H9 (cell line): ENCODE results near the gene RC3H2. TPM values are rescaled to one million over a fixed set of nuclear protein-coding genes. Genes with fewer than 3 reads are reported as not detected.

Source experiments
- DNase-seq: peaks from one replicate; pipeline ENCODE4 v3.0.0-alpha.2; 2017
- H2AFZ ChIP-seq: one replicate; pipeline ENCODE4 v1.6.1; 2013; ENCODE audit warnings: mild to moderate bottlenecking, low read length, control low read depth, moderate library complexity
- H2AK5ac ChIP-seq: 2 replicates; pipeline ENCODE4 v1.6.1; 2013; ENCODE audit warnings: low read length, control low read depth, mixed read lengths; ENCODE audit not compliant: insufficient read length
- H2BK120ac ChIP-seq: one replicate; pipeline ENCODE4 v1.6.1; 2013; ENCODE audit warnings: low read depth, mild to moderate bottlenecking, low read length, control low read depth, inconsistent platforms; ENCODE audit not compliant: poor library complexity, severe bottlenecking
- H2BK12ac ChIP-seq: 2 replicates; pipeline ENCODE4 v1.6.1; 2013; ENCODE audit warnings: low read length, control low read depth, mixed read lengths, low read depth; ENCODE audit not compliant: insufficient read length
- H2BK15ac ChIP-seq: 2 replicates; pipeline ENCODE4 v1.6.1; 2013; ENCODE audit warnings: low read depth, low read length, control low read depth
- H2BK20ac ChIP-seq: one replicate; pipeline ENCODE4 v1.6.1; 2013; ENCODE audit warnings: low read depth, mild to moderate bottlenecking, low read length, control low read depth, inconsistent platforms; ENCODE audit not compliant: poor library complexity, severe bottlenecking
- H2BK5ac ChIP-seq: 2 replicates; pipeline ENCODE4 v1.6.1; 2013; ENCODE audit warnings: low read length, control low read depth, mixed read lengths; ENCODE audit not compliant: insufficient read length
- H3K14ac ChIP-seq: 2 replicates; pipeline ENCODE4 v1.6.1; 2013; ENCODE audit warnings: low read length, control low read depth; ENCODE audit not compliant: insufficient read depth
- H3K18ac ChIP-seq: 2 replicates; pipeline ENCODE4 v1.6.1; 2013; ENCODE audit warnings: low read depth, mild to moderate bottlenecking, mixed read lengths, low read length, control low read depth; ENCODE audit not compliant: insufficient read length
- H3K23ac ChIP-seq: 2 replicates; pipeline ENCODE4 v1.6.1; 2013; ENCODE audit warnings: low read length, control low read depth, mixed read lengths, low read depth; ENCODE audit not compliant: insufficient read length
- H3K23me2 ChIP-seq: 2 replicates; pipeline ENCODE4 v1.6.1; 2013; ENCODE audit warnings: low read depth, mild to moderate bottlenecking, mixed read lengths, low read length, control low read depth; ENCODE audit not compliant: insufficient read length, poor library complexity, severe bottlenecking
- H3K27ac ChIP-seq: 2 replicates; pipeline ENCODE4 v1.5.1; 2013; ENCODE audit warnings: low read length, control low read depth, mixed read lengths, low read depth; ENCODE audit not compliant: insufficient read length
- H3K27me3 ChIP-seq: 2 replicates; pipeline ENCODE4 v1.6.1; 2013; ENCODE audit warnings: low read length, control low read depth, inconsistent platforms; ENCODE audit not compliant: insufficient read depth
- H3K4ac ChIP-seq: 2 replicates; pipeline ENCODE4 v1.6.1; 2013; ENCODE audit warnings: low read depth, mild to moderate bottlenecking, control low read depth, inconsistent platforms, low read length, moderate library complexity
- H3K4me1 ChIP-seq: 2 replicates; pipeline ENCODE4 v1.6.1; 2013; ENCODE audit warnings: low read length, control low read depth, inconsistent platforms; ENCODE audit not compliant: insufficient read depth
- H3K4me2 ChIP-seq: 2 replicates; pipeline ENCODE4 v1.6.1; 2013; ENCODE audit warnings: low read length, control low read depth, mixed read lengths; ENCODE audit not compliant: insufficient read length, insufficient read depth
- H3K56ac ChIP-seq: 2 replicates; pipeline ENCODE4 v1.6.1; 2013; ENCODE audit warnings: low read depth, mild to moderate bottlenecking, mixed read lengths, low read length, control low read depth; ENCODE audit not compliant: insufficient read length
- H3K79me1 ChIP-seq: 2 replicates; pipeline ENCODE4 v1.6.1; 2013; ENCODE audit warnings: low read depth, mild to moderate bottlenecking, moderate library complexity, low read length, control low read depth, inconsistent platforms; ENCODE audit not compliant: insufficient read depth, poor library complexity, severe bottlenecking
- H3K79me2 ChIP-seq: 2 replicates; pipeline ENCODE4 v1.6.1; 2013; ENCODE audit warnings: low read length, control low read depth, inconsistent platforms; ENCODE audit not compliant: insufficient read depth
- H3K9ac ChIP-seq: 2 replicates; pipeline ENCODE4 v1.6.1; 2013; ENCODE audit warnings: low read length, control low read depth, mixed read lengths; ENCODE audit not compliant: insufficient read length; ENCODE audit errors: extremely low read depth
- H3K9me3 ChIP-seq: one replicate; pipeline ENCODE4 v1.6.1; 2013; ENCODE audit warnings: low read depth, low read length, inconsistent platforms; ENCODE audit not compliant: control insufficient read depth
- H3T11ph ChIP-seq: one replicate; pipeline ENCODE4 v1.6.1; 2013; ENCODE audit warnings: mild to moderate bottlenecking, low read length, control low read depth, inconsistent platforms
- H4K20me1 ChIP-seq: one replicate; pipeline ENCODE4 v1.6.1; 2013; ENCODE audit not compliant: control insufficient read depth, insufficient read length, insufficient read depth
- H4K5ac ChIP-seq: 2 replicates; pipeline ENCODE4 v1.6.1; 2013; ENCODE audit warnings: low read depth, mild to moderate bottlenecking, mixed read lengths, low read length, control low read depth; ENCODE audit not compliant: insufficient read length
- H4K8ac ChIP-seq: replicated peaks from 2 replicates; pipeline ENCODE4 v1.6.1; 2013; ENCODE audit warnings: low read length, control low read depth, mixed read lengths, low read depth; ENCODE audit not compliant: insufficient read length
- H4K91ac ChIP-seq: 2 replicates; pipeline ENCODE4 v1.6.1; 2013; ENCODE audit warnings: low read depth, mild to moderate bottlenecking, moderate library complexity, mixed read lengths, low read length, control low read depth; ENCODE audit not compliant: insufficient read length
- H3K27ac Mint-ChIP-seq, 3 experiments: 2 replicates in 2 of 3; 3 replicates in 1 of 3; pipeline ENCODE4 v1.8.0; 2020 to 2021; ENCODE audit warnings: mixed read lengths in 3 of 3, mild to moderate bottlenecking in 1 of 3, moderate library complexity in 1 of 3
- H3K27me3 Mint-ChIP-seq: 2 replicates; pipeline ENCODE4 v1.8.0; 2021; ENCODE audit warnings: low read depth, mild to moderate bottlenecking, moderate library complexity, mixed read lengths
- H3K36me3 Mint-ChIP-seq, 3 experiments: 2 replicates in 2 of 3; 3 replicates in 1 of 3; pipeline ENCODE4 v1.8.0; 2020 to 2021; ENCODE audit warnings: low read depth in 3 of 3, mixed read lengths in 3 of 3; ENCODE audit not compliant: insufficient read depth in 1 of 3
- H3K4me1 Mint-ChIP-seq, 2 experiments: 2 replicates each; pipeline ENCODE4 v1.8.0; 2020; ENCODE audit warnings: mixed read lengths in 2 of 2
- H3K4me3 Mint-ChIP-seq, 2 experiments: 2 replicates in 1 of 2; 3 replicates in 1 of 2; pipeline ENCODE4 v1.8.0; 2020 to 2021; ENCODE audit warnings: mild to moderate bottlenecking in 2 of 2, mixed read lengths in 2 of 2, moderate library complexity in 1 of 2
- H3K9me3 Mint-ChIP-seq, 2 experiments: 2 replicates in 1 of 2; 3 replicates in 1 of 2; pipeline ENCODE4 v1.8.0; 2020; ENCODE audit warnings: mild to moderate bottlenecking in 2 of 2, mixed read lengths in 2 of 2, moderate library complexity in 1 of 2
- WGBS: extraction: QIAGEN DNeasy Blood & Tissue Kit; methylation state at CpG from one replicate; pipeline ENCODE4 v1.1.7; 2013; ENCODE audit warnings: missing lambda C conversion rate, low lambda C conversion rate, mixed read lengths; ENCODE audit not compliant: insufficient read length; ENCODE audit errors: extremely low coverage; 5-methylcytosine and 5-hydroxymethylcytosine counted together
- total RNA-seq: library from RNA; stranded (reverse); gene quantifications from 2 replicates; pipeline ENCODE4 v1.2.1, GENCODE V29; 2021
- TF ChIP-seq, protein P1 (sequence below): fragments of 200-600 bp; sonication (generic); conservative IDR thresholded peaks from 3 replicates; pipeline ENCODE4 v1.8.0; 2021; ENCODE audit warnings: antibody characterized with exemption, mild to moderate bottlenecking

Gene RC3H2
- total RNA-seq, 1 experiment from 2014 or later, result 49.0 TPM

DNA sequence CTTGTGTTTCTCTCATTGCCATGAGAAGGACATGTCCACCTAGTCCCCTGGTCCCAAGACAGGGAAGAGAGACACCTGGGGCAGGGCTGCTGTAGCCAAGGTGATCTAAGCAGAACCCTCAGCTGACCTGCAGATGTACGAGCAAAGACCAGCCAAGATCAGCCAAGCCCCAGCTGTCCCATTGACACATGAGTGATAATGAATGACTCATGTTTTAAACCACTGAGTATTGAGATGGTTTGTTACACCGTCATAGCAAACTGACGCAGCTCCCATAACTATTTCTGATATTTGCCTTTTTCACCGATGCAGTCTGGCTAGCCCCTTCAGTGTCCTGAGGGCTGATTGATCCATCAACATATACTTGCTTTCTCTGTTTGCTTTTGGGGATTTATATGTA is 98.5 kb downstream of the RC3H2 start:
- DNase-seq, result no peak

More for the DNA sequence above, 98.5 kb downstream of the RC3H2 start:
- H3K27me3 ChIP-seq, result no peaks in the 10 kb centered on the region
- H3T11ph ChIP-seq, result no peak overlapping the region
- no peak overlapping the region for H3K4ac ChIP-seq
- H2AK5ac ChIP-seq, result no peak overlapping the region
- Mint-ChIP-seq H3K27me3 (no peaks in the 10 kb centered on the region; the same call in 1 of the 2 replicates), H3K27ac (no peak overlapping the region), H3K4me1 (no peaks in the 10 kb centered on the region; a peak in 2 of 4 replicates), H3K9me3 (peaks cover 27 to 46% of the 10 kb centered on the region in 2 experiments), H3K36me3 (peaks cover 3 to 14% (median 12%) of the 10 kb centered on the region in 3 experiments; a peak in 6 of 7 replicates), H3K4me3 (no peak overlapping the region)
- H3K23me2 ChIP-seq, result no peaks in the 10 kb centered on the region
- H2BK20ac ChIP-seq, result no peak overlapping the region
- H4K91ac ChIP-seq, result no peak overlapping the region
- H3K4me2 ChIP-seq, result no peak overlapping the region
- no peak overlapping the region for H2BK120ac ChIP-seq
- TF ChIP-seq, protein P1, sequence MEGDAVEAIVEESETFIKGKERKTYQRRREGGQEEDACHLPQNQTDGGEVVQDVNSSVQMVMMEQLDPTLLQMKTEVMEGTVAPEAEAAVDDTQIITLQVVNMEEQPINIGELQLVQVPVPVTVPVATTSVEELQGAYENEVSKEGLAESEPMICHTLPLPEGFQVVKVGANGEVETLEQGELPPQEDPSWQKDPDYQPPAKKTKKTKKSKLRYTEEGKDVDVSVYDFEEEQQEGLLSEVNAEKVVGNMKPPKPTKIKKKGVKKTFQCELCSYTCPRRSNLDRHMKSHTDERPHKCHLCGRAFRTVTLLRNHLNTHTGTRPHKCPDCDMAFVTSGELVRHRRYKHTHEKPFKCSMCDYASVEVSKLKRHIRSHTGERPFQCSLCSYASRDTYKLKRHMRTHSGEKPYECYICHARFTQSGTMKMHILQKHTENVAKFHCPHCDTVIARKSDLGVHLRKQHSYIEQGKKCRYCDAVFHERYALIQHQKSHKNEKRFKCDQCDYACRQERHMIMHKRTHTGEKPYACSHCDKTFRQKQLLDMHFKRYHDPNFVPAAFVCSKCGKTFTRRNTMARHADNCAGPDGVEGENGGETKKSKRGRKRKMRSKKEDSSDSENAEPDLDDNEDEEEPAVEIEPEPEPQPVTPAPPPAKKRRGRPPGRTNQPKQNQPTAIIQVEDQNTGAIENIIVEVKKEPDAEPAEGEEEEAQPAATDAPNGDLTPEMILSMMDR, result no peak
- H3K79me2 ChIP-seq, result no peaks in the 10 kb centered on the region
- H2BK5ac ChIP-seq, result no peak overlapping the region
- no peak overlapping the region for H2BK12ac ChIP-seq
- no peak overlapping the region for H3K27ac ChIP-seq
- no peak overlapping the region for H3K56ac ChIP-seq
- no peak overlapping the region for H2AFZ ChIP-seq
- no peak overlapping the region for H2BK15ac ChIP-seq
- WGBS, result no CpG with 5 or more reads among the region's 4 CpGs
- H3K9ac ChIP-seq, result no peak overlapping the region
- peaks cover 3% of the 10 kb centered on the region for H4K20me1 ChIP-seq
- H3K4me1 ChIP-seq, result no peaks in the 10 kb centered on the region; the same call in 1 of the 2 replicates
- no peak overlapping the region for H4K5ac ChIP-seq
- H3K23ac ChIP-seq, result no peak overlapping the region
- no peaks in the 10 kb centered on the region for H3K79me1 ChIP-seq
- no peak overlapping the region for H4K8ac ChIP-seq
- H3K9me3 ChIP-seq, result peaks cover 7% of the 10 kb centered on the region
- H3K18ac ChIP-seq, result no peak overlapping the region
- no peak overlapping the region for H3K14ac ChIP-seq
